MM.1S (cell line): ENCODE data around the gene TMEM225B.

ENCODE experiments used
- DNase-seq: peaks from one replicate; pipeline ENCODE4 v3.0.0-alpha.2; 2015
- H2AFZ ChIP-seq: fragments of 300-600 bp; sonication (generic); 2 replicates; pipeline ENCODE4 v1.6.0; 2016; ENCODE audit warnings: antibody characterized with exemption, low read length
- H3F3A ChIP-seq: fragments of 300-600 bp; sonication (generic); 2 replicates; pipeline ENCODE4 v1.6.1; 2016; ENCODE audit warnings: mild to moderate bottlenecking, antibody characterized with exemption, low read length, moderate library complexity, mixed read lengths; ENCODE audit not compliant: insufficient read depth
- H3K27ac ChIP-seq: fragments of 300-600 bp; sonication (generic); 2 replicates; pipeline ENCODE4 v1.5.1; 2016; ENCODE audit warnings: mild to moderate bottlenecking, low read length
- H3K27me3 ChIP-seq: fragments of 300-600 bp; sonication (generic); replicated peaks from 2 replicates; pipeline ENCODE4 v1.6.0; 2016; ENCODE audit warnings: low read length; ENCODE audit not compliant: insufficient read depth
- H3K36me3 ChIP-seq: fragments of 300-600 bp; sonication (generic); replicated peaks from 2 replicates; pipeline ENCODE4 v1.6.1; 2016; ENCODE audit warnings: mild to moderate bottlenecking, low read length, mixed read lengths; ENCODE audit not compliant: insufficient read depth
- H3K4me1 ChIP-seq: fragments of 300-600 bp; sonication (generic); 2 replicates; pipeline ENCODE4 v1.6.1; 2016; ENCODE audit warnings: low read length, mixed read lengths
- H3K4me2 ChIP-seq: fragments of 300-600 bp; sonication (generic); 2 replicates; pipeline ENCODE4 v1.6.0; 2016; ENCODE audit warnings: low read depth, low read length
- H3K4me3 ChIP-seq: fragments of 300-600 bp; sonication (generic); 2 replicates; pipeline ENCODE4 v1.5.1; 2016; ENCODE audit warnings: low read length, mixed read lengths
- H3K79me2 ChIP-seq: fragments of 300-600 bp; sonication (generic); 2 replicates; pipeline ENCODE4 v1.6.1; 2016; ENCODE audit warnings: mixed run types, low read length, mixed read lengths
- H3K9ac ChIP-seq: fragments of 300-600 bp; sonication (generic); 2 replicates; pipeline ENCODE4 v1.6.1; 2016; ENCODE audit warnings: low read length, mixed read lengths
- H3K9me2 ChIP-seq: fragments of 300-600 bp; sonication (generic); replicated peaks from 2 replicates; pipeline ENCODE4 v1.6.1; 2016; ENCODE audit warnings: mild to moderate bottlenecking, low read length, mixed read lengths; ENCODE audit not compliant: insufficient read depth
- H3K9me3 ChIP-seq: fragments of 300-600 bp; sonication (generic); replicated peaks from 2 replicates; pipeline ENCODE4 v1.6.1; 2016; ENCODE audit warnings: mild to moderate bottlenecking, low read length, mixed read lengths; ENCODE audit not compliant: insufficient read depth
- H4K20me1 ChIP-seq: fragments of 300-600 bp; sonication (generic); 2 replicates; pipeline ENCODE4 v1.6.1; 2016; ENCODE audit warnings: mild to moderate bottlenecking, low read length, moderate library complexity, mixed read lengths; ENCODE audit not compliant: insufficient read depth
- EZH2 ChIP-seq: fragments of 300-600 bp; sonication (generic); optimal IDR thresholded peaks from 2 replicates; pipeline ENCODE3; 2017; ENCODE audit warnings: low read depth, mild to moderate bottlenecking, antibody characterized with exemption, low read length, mixed read lengths
- EZH2phosphoT487 ChIP-seq: fragments of 300-600 bp; sonication (generic); IDR thresholded peaks from 2 replicates; pipeline ENCODE4 v1.6.1; 2018; ENCODE audit warnings: antibody characterized with exemption, low read length
- TF ChIP-seq, protein P1 (sequence below): fragments of 300-600 bp; sonication (generic); IDR thresholded peaks from 2 replicates; pipeline ENCODE4 v1.5.1; 2016; ENCODE audit warnings: antibody characterized with exemption, low read length, mixed read lengths

TMEM225B gene

GRCh38 chr7:99622596-99622995, 24.5 kb downstream of the TMEM225B start:
- H3K9me2 ChIP-seq, result no peaks in the 10 kb centered on the region
- no peaks in the 10 kb centered on the region for H3F3A ChIP-seq
- no peak for DNase-seq
- H3K4me2 ChIP-seq, result no peak overlapping the region
- no peak overlapping the region for H3K4me3 ChIP-seq
- no peaks in the 10 kb centered on the region for H4K20me1 ChIP-seq
- TF ChIP-seq EZH2phosphoT487, result no peak
- H3K27ac ChIP-seq, result no peak overlapping the region
- H3K27me3 ChIP-seq, result no peaks in the 10 kb centered on the region
- H3K36me3 ChIP-seq, result peaks cover 12% of the 10 kb centered on the region
- H2AFZ ChIP-seq, result no peak overlapping the region
- H3K4me1 ChIP-seq, result peaks cover 3% of the 10 kb centered on the region
- H3K9ac ChIP-seq, result no peak overlapping the region
- H3K79me2 ChIP-seq, result peaks cover 34% of the 10 kb centered on the region
- H3K9me3 ChIP-seq, result no peaks in the 10 kb centered on the region

GRCh38 chr7:99623091-99623693, 25.1 kb downstream of the TMEM225B start:
- Histone ChIP-seq H3K4me3 (no peak overlapping the region), H3K4me1 (no peaks in the 10 kb centered on the region), H3K4me2 (no peak overlapping the region), H3K27me3 (no peaks in the 10 kb centered on the region), H2AFZ (no peak overlapping the region), H3K9ac (no peak overlapping the region), H3K9me3 (no peaks in the 10 kb centered on the region), H4K20me1 (no peaks in the 10 kb centered on the region), H3K27ac (no peak overlapping the region), H3F3A (no peaks in the 10 kb centered on the region), H3K9me2 (no peaks in the 10 kb centered on the region), H3K36me3 (peaks cover 12% of the 10 kb centered on the region), H3K79me2 (peaks cover 28% of the 10 kb centered on the region)
- TF ChIP-seq, protein P1, sequence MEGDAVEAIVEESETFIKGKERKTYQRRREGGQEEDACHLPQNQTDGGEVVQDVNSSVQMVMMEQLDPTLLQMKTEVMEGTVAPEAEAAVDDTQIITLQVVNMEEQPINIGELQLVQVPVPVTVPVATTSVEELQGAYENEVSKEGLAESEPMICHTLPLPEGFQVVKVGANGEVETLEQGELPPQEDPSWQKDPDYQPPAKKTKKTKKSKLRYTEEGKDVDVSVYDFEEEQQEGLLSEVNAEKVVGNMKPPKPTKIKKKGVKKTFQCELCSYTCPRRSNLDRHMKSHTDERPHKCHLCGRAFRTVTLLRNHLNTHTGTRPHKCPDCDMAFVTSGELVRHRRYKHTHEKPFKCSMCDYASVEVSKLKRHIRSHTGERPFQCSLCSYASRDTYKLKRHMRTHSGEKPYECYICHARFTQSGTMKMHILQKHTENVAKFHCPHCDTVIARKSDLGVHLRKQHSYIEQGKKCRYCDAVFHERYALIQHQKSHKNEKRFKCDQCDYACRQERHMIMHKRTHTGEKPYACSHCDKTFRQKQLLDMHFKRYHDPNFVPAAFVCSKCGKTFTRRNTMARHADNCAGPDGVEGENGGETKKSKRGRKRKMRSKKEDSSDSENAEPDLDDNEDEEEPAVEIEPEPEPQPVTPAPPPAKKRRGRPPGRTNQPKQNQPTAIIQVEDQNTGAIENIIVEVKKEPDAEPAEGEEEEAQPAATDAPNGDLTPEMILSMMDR, result no peak
- TF ChIP-seq EZH2phosphoT487 (no peak), EZH2 (no peak)
- DNase-seq, result no peak

DNA sequence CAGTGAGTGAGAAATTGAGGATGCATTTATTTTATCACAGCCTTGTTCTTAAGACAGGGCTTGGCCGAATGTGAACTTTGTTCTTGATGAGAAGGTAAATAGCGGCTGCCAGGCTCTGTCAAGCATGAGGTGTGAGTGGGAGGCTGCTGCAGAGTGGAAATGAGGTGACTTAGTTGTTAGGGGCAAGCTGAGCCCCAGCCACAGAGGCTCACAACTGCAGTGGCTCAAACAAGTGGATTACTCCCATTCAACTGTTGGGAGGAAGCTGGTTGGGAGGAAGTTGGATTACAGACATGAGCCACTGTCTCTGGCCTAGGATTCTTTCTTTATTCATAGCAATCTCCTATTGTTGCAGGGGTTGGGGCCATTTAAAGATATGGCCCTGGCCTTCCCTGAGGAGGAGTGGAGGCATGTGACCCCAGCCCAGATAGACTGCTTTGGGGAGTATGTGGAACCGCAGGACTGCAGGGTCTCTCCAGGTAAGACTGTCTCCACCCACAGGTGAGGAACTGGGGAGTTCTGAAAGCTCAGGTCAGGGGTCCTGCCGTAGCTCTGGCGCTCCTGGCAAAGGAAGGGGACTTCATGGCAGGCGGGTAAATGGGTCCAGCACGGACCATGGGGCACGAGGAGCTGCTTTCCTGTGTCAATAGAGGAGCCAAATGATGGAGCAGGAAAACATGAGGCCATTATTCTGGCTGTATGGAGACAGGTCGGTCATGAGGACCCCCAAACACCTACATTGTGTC, 25.8 kb downstream of the TMEM225B start:
- Histone ChIP-seq H3K9ac (no peak overlapping the region), H3K79me2 (peaks cover 21% of the 10 kb centered on the region), H3F3A (no peaks in the 10 kb centered on the region), H4K20me1 (no peaks in the 10 kb centered on the region), H3K4me3 (no peak overlapping the region), H3K27ac (no peak overlapping the region), H3K36me3 (peaks cover 9% of the 10 kb centered on the region), H3K4me1 (no peaks in the 10 kb centered on the region), H3K9me2 (no peaks in the 10 kb centered on the region), H2AFZ (no peak overlapping the region), H3K9me3 (no peaks in the 10 kb centered on the region), H3K4me2 (no peak overlapping the region), H3K27me3 (no peaks in the 10 kb centered on the region)
- TF ChIP-seq EZH2phosphoT487 (no peak), EZH2 (no peak)
- TF ChIP-seq, protein P1, result no peak
- DNase-seq, result no peak

DNA sequence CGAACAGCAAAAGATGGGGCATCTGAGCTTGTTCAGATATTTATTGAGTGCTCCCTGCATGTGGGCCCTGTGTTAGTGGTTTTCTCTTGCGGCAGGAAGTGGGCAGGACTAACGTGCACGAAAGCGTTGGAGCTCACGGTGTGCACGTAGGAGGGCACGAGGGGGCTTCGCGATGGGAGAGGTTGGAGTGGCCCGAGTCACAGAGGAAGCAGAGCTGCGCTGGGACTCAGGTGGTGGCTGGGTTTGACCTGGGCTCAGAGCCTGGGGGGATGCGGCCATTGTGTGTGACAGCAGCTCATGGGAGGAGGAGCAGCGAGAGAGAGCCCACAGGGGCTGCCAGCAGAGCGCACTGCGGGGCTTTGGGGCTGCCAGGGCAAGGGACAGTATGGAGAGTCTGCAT, 26.4 kb downstream of the TMEM225B start:
- no peak overlapping the region for H3K27ac ChIP-seq
- H3K36me3 ChIP-seq, result peaks cover 9% of the 10 kb centered on the region
- no peaks in the 10 kb centered on the region for H3K4me1 ChIP-seq
- no peaks in the 10 kb centered on the region for H4K20me1 ChIP-seq
- H3K79me2 ChIP-seq, result peaks cover 15% of the 10 kb centered on the region
- no peak overlapping the region for H2AFZ ChIP-seq
- no peaks in the 10 kb centered on the region for H3K9me2 ChIP-seq
- no peaks in the 10 kb centered on the region for H3K9me3 ChIP-seq
- no peaks in the 10 kb centered on the region for H3F3A ChIP-seq
- H3K9ac ChIP-seq, result no peak overlapping the region
- TF ChIP-seq, protein P1, result no peak
- TF ChIP-seq EZH2, result no peak
- no peak for TF ChIP-seq EZH2phosphoT487
- no peak overlapping the region for H3K4me3 ChIP-seq
- no peaks in the 10 kb centered on the region for H3K27me3 ChIP-seq
- DNase-seq, result no peak
- no peak overlapping the region for H3K4me2 ChIP-seq
